Choroid plexus epithelial cell (primary cell): ENCODE results near the gene LNP1.
"Not testable (repeated sequence)": the region's sequence is repeated elsewhere in the genome, so short reads cannot be mapped to it uniquely, and the experiment has no call there.

Experiments used
- DNase-seq: peaks from one replicate; pipeline ENCODE4 v3.0.0-alpha.2; 2010; ENCODE audit warnings: low read depth
- H3K4me3 ChIP-seq: 2 replicates; pipeline ENCODE4 v1.5.1; 2011; ENCODE audit warnings: low read depth, mild to moderate bottlenecking, control low read depth, low read length, moderate library complexity
- TF ChIP-seq, protein P1 (sequence below): conservative IDR thresholded peaks from 2 replicates; pipeline ENCODE4 v1.5.1; 2011; ENCODE audit warnings: low read depth, mild to moderate bottlenecking, control low read depth, inconsistent platforms, low read length, moderate library complexity

LNP1 gene, protein sequence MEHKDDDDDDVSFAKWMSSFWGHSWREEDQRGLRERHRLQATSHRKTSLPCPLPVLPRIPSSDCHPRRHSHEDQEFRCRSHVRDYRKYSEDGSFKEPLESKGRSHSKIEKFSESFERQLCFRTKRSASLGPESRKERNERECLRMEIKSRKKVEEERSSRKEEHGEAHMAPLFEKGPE

DNA sequence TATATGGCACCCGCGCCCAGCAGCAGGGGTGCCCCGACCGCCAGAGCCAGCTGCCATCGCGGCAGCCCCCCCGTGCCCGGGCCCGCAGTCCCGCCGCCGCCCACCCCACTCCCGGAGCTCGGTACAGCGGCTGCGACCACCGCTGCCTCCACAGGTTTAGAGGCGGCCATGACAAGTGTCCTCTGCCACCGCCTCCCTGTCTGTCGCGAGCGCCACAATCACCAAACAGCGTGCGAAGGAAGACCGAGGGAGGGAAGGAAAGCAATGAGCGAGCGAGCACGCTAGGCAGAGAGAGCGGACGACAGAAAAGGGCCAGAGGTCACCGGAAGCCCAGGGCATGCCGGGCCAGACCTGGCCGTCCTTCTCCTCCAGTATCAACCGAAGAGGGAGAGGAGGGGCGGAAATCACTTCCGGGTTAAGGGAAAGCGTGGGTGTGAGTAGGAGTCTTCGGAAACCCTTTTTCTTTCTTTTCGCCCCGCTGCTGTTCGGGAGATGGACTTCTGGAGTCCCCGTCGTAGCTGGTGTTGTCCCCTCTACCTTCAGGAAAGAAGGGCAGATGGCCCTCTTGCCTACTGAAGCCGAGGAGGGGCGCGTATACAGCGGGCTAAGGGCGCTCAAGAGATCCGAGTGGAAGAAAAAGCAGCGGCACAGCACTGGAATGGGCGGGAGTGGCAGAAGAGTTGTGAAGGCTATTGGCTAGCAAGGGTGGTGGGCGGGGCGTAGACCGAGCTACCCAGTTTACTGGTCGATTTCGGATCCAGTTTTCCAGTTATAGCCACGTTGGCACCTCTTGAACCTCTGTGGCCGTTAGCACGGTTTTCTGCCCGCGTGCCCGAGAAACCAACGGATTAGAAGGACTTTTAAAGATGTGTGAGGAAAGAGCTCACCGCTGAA lies at the start of gene LNP1, which contains the start of gene TOMM70:
Gene LNP1 (plus strand): TSS at position 760 of the 894 bp plus-strand sequence. CDS start 28,191 bp downstream, outside the sequence.
Gene TOMM70 (minus strand): TSS at position 310 of the 894 bp plus-strand sequence. CDS start 140 bp downstream, at position 170.
- peak within 1 kb of the TSS; percentile 96 for H3K4me3 ChIP-seq
- DNase-seq, result peak; percentile 97
- TF ChIP-seq, protein P1, sequence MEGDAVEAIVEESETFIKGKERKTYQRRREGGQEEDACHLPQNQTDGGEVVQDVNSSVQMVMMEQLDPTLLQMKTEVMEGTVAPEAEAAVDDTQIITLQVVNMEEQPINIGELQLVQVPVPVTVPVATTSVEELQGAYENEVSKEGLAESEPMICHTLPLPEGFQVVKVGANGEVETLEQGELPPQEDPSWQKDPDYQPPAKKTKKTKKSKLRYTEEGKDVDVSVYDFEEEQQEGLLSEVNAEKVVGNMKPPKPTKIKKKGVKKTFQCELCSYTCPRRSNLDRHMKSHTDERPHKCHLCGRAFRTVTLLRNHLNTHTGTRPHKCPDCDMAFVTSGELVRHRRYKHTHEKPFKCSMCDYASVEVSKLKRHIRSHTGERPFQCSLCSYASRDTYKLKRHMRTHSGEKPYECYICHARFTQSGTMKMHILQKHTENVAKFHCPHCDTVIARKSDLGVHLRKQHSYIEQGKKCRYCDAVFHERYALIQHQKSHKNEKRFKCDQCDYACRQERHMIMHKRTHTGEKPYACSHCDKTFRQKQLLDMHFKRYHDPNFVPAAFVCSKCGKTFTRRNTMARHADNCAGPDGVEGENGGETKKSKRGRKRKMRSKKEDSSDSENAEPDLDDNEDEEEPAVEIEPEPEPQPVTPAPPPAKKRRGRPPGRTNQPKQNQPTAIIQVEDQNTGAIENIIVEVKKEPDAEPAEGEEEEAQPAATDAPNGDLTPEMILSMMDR, result no peak

DNA sequence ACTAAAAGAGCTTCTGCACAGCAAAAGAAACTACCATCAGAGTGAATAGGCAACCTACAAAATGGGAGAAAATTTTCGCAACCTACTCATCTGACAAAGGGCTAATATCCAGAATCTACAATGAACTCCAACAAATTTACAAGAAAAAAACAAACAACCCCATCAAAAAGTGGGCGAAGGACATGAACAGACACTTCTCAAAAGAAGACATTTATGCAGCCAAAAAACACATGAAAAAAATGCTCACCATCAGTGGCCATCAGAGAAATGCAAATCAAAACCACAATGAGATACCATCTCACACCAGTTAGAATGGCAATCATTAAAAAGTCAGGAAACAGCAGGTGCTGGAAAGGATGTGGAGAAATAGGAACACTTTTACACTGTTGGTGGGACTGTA lies 49.6 kb upstream of the LNP1 start:
- DNase-seq, H3K4me3 ChIP-seq: not testable (repeated sequence)

DNA sequence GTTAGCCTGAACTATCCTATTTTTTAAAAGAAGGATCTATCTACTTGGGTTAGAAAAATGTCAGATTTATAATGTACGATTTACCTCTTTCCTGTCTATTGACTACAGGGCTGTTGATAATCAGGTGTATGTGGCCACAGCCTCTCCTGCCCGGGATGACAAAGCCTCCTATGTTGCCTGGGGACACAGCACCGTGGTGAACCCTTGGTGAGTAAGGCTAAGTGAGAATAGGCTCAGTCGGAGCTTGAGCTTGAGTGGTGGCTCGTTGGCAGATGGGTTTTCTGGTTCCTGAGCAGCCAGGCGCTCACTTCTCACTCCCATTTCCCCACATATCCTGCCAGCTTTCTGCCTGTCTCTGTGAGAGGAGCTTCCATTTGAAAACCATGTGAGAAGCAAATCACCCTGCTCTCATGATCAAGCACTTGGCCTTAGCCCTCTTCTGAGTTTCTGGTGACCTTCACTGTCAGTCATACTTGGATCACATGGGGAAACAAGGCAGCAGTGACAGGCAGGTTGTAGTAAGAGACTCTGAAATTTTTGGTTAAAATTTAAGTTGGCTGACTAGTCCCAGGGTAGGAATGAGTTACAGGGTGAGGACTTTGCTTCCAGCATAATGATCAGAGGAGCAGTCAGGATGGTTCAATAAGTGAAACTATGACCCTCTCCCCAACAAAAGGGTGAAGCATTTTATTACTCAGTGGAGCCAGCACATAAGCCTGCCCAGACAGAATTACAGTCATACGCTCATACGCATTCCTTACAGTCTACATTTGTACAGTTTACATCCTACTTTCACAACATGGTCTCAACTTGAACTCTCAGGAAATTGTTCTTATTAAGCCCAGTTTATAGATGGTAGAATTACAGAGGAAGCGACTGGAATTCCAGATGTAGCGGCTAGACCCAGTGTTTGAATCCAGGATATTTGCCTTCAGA lies 48.8 kb upstream of the LNP1 start:
- DNase-seq, result peak; percentile 54
- H3K4me3 ChIP-seq, result no peak overlapping the region
- TF ChIP-seq, protein P1, result no peak

DNA sequence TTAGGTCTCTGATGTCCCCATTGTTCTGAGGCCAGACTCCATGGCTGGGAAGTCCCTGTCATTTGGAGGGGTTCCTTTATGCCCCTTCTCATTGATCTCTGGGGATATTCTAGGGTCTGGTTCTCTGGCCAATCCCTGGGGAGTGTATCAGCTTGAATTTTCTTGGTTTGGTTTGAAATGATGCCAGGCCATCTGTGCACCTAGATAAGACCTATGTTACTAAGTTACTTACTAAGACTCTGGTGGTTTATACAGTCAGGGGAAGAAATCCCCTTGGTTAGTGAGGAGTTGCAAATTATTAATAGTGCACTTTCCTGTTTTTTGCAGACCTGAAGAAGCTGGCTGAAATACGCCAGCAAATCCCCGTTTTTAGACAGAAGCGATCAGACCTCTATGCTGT lies 46.5 kb upstream of the LNP1 start:
- H3K4me3 ChIP-seq, result no peak overlapping the region
- peak; percentile 33 for DNase-seq
- TF ChIP-seq, protein P1, result no peak

DNA sequence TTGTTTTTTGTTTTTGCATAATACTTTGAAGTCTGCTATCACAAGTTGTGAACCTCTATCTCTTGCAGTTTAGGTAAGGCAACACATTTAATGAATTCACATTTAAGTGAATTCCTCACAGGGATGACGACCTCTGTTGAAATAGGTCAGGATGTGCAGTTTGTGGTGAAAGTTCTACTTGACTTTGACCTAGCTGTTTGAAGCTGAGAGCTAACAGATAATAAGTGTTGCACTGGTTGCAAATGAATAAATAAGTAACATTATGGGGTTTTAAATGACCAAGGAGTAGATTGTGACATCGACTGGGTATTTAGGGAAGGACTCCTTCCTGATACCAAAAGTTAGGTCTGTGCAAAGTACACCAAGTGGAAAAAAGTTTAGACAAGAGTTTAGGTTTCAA lies 42.9 kb upstream of the LNP1 start:
- DNase-seq, result peak; percentile 28
- TF ChIP-seq, protein P1, result no peak
- no peak overlapping the region for H3K4me3 ChIP-seq

DNA sequence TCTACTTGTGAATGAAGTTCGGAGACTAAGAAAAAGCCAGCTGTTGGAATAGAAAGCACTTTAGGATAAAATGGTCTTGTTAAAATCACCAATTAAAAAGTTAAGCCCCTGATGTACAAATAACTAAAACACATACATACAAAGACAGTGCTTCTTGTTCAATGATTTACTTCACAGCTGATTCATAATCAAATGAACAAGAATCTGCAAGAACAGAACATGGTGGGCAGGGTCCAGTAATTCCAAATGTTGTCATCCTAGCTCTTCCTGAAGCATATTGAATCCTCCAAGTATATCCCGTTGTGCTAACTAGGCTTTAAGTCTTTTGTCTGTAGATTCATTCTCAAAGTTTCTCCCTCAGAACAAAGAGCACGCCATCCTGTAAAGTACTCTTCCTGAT lies 42.3 kb upstream of the LNP1 start:
- DNase-seq, result no peak
- TF ChIP-seq, protein P1, result no peak
- H3K4me3 ChIP-seq, result no peak overlapping the region
